GM13977 (cell line): ENCODE results near the gene CHRNE.

ENCODE experiments used
- DNase-seq: peaks from one replicate; pipeline ENCODE4 v3.0.0; 2012; ENCODE audit warnings: low spot score
- in situ Hi-C: fragments of 300-500 bp; cut with MboI; formaldehyde crosslinking; loops from one replicate; pipeline ENCODE4 v1.12.0; 2022; ENCODE audit warnings: low sequenced_read_pairs, low pct_unique_long_range_greater_than_20kb, mixed read lengths, inconsistent platforms; ENCODE audit not compliant: unreplicated experiment
- TF ChIP-seq, protein P1 (sequence below): IDR thresholded peaks from 2 replicates; pipeline ENCODE4 v1.5.1; 2012; ENCODE audit warnings: mild to moderate bottlenecking, control low read depth; ENCODE audit not compliant: insufficient read depth; ENCODE audit errors: extremely low read depth, missing control alignments

CHRNE gene

DNA sequence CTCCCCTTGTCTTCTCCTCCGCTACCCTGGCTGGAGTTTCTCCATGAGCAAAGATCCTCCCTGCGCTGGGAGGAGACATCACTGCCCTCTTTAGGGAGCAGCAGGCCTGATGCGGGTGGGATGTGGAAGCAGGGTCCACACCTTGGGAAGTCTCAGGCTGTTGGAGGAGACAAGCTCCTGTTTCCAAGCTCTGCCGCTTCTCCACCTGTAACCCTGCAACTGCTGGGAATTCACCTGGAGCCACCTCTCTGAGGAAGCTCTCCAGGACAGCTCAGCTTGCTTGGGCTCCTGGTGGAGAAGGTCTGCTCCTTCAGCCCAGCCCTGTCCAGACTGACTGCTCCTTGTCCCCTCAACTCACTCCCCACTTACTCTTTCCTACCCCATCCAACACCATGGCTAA, 18.4 kb downstream of the CHRNE start:
- in situ Hi-C loops, result no loop called here
- DNase-seq, result no peak
- TF ChIP-seq, protein P1, sequence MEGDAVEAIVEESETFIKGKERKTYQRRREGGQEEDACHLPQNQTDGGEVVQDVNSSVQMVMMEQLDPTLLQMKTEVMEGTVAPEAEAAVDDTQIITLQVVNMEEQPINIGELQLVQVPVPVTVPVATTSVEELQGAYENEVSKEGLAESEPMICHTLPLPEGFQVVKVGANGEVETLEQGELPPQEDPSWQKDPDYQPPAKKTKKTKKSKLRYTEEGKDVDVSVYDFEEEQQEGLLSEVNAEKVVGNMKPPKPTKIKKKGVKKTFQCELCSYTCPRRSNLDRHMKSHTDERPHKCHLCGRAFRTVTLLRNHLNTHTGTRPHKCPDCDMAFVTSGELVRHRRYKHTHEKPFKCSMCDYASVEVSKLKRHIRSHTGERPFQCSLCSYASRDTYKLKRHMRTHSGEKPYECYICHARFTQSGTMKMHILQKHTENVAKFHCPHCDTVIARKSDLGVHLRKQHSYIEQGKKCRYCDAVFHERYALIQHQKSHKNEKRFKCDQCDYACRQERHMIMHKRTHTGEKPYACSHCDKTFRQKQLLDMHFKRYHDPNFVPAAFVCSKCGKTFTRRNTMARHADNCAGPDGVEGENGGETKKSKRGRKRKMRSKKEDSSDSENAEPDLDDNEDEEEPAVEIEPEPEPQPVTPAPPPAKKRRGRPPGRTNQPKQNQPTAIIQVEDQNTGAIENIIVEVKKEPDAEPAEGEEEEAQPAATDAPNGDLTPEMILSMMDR, result no peak

- peak; percentile 80 for DNase-seq
- TF ChIP-seq, protein P1, result peak; percentile 86
- in situ Hi-C loops, result no loop called here
Observed at GRCh38 chr17:4881761-4882555, 20.9 kb downstream of the CHRNE start.

DNA sequence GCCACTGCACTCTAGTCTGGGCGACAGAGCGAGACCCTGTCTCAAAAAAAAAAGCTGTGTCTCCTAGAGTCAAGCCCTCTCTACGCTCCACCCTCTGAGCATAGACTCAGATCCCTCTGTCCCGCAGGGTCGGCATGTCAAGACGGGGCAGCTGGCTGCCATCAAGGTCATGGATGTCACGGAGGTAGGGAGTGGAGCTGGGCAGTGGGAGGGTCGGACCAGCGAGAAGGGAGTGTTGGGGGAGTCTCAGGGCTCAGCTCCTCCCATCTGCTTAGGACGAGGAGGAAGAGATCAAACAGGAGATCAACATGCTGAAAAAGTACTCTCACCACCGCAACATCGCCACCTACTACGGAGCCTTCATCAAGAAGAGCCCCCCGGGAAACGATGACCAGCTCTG, 22.0 kb downstream of the CHRNE start:
- in situ Hi-C loops, result no loop called here
- DNase-seq, result no peak
- TF ChIP-seq, protein P1, result no peak

DNA sequence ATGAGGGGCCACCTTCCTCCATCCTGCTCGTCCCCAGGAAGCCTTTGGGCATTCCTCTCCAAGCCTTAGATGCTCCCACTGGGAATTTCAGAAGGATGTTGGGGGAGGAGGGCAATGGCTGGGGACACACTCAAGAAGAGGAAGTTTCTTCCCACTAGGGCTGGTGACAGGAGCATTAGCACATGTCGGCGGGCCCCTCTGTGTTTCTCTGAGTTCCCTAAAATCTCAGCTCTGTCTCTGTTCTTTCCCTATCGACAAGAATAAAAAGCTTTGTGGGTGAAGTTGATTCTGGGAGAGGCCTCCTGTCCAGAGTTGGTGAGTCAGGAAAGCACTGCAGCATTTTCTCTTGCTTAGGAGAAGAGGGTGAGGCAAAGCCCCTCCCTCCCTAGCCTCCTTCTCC, 23.3 kb downstream of the CHRNE start:
- TF ChIP-seq, protein P1, result no peak
- in situ Hi-C loops, result no loop called here
- no peak for DNase-seq

DNA sequence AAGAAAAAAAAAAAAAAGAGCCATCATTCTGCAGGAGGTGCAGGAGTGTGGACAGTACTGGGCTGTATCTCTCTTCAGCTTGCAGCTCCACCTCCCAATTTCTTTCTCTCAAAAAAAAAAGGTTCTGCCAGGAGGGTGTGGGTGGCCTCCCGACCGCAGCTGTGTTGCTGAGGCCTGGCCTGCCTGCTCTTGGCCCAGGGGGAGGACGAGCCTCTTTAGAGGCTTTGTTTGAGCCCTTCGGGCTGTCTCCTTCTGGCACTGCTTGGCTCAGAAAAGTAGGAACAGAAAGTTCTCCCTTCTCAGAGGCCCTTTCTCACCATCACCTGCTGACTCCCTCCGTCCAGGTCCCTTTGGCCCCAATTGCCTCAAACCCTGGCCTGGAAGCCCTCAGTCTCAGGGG, 25.8 kb downstream of the CHRNE start:
- no peak for DNase-seq
- TF ChIP-seq, protein P1, result no peak
- in situ Hi-C loops, result no loop called here

GRCh38 chr17:4872786-4873185, 30.1 kb downstream of the CHRNE start:
- TF ChIP-seq, protein P1, result no peak
- in situ Hi-C loops, result no loop called here

More at GRCh38 chr17:4872786-4873185, 30.1 kb downstream of the CHRNE start:
- DNase-seq, result no peak
